B cell (primary cell): Measurements from ENCODE around the gene TIGD1. TPM values are rescaled to one million over a fixed set of nuclear protein-coding genes. Genes with fewer than 3 reads are reported as not detected.

ENCODE experiments used
- ATAC-seq: fragments of 200-7000 bp; cut with Tn5 transposase; one replicate; pipeline ENCODE4 v1.10.0; 2021; ENCODE audit warnings: low read depth, mild to moderate bottlenecking, moderate number of reproducible peaks, moderate library complexity
- CTCF ChIA-PET: fragments of 350-600 bp; sonication (Branson Sonifier 250); formaldehyde crosslinking; loops from one replicate; lab custom pipeline; 2021; ENCODE audit warnings: antibody characterized with exemption, inconsistent platforms; lab: Charles Lee
- POLR2A ChIA-PET: fragments of 350-600 bp; sonication (Branson Sonifier 250); formaldehyde crosslinking; loops from one replicate; lab custom pipeline; 2021; ENCODE audit warnings: antibody characterized with exemption; lab: Charles Lee
- DNase-seq: peaks from one replicate; pipeline ENCODE4 v3.0.0; 2013
- H2AFZ ChIP-seq: 2 replicates; pipeline ENCODE4 v1.6.1; 2012; ENCODE audit warnings: mild to moderate bottlenecking, low read depth, low read length; ENCODE audit not compliant: insufficient read depth, poor library complexity, severe bottlenecking
- H3K27ac ChIP-seq, 2 donors: 1 replicate in 1 of 2; 2 replicates in 1 of 2; pipeline ENCODE4 v1.5.1; 2012 to 2013; ENCODE audit warnings: low read length in 2 of 2, mild to moderate bottlenecking in 2 of 2, moderate library complexity in 1 of 2
- H3K27me3 ChIP-seq, 4 experiments: fragments of 200-600 bp in 1 of 4; sonication (generic) in 1 of 4; replicated peaks in 1 of 4; 1 replicate in 2 of 4; 2 replicates in 2 of 4; pipeline versions ENCODE4 v1.6.1 to v1.7.0; 2013 to 2016; ENCODE audit warnings: low read length in 3 of 4, mild to moderate bottlenecking in 2 of 4, mixed read lengths in 1 of 4, moderate library complexity in 1 of 4; ENCODE audit not compliant: insufficient read depth in 4 of 4, control insufficient read depth in 3 of 4; ENCODE audit errors: control extremely low read depth in 1 of 4
- H3K36me3 ChIP-seq, 2 experiments: replicated peaks in 1 of 2; 1 replicate in 1 of 2; 2 replicates in 1 of 2; pipeline versions ENCODE4 v1.6.1 to v1.7.1; 2013; ENCODE audit warnings: low read length in 1 of 2; ENCODE audit not compliant: insufficient read depth in 2 of 2, control insufficient read depth in 1 of 2; ENCODE audit errors: control extremely low read depth in 1 of 2, extremely low read depth in 1 of 2
- H3K4me1 ChIP-seq, 2 donors: fragments of 200-600 bp in 1 of 2; sonication (generic) in 1 of 2; 1 replicate in 1 of 2; 2 replicates in 1 of 2; pipeline versions ENCODE4 v1.5.1 to v1.6.1; 2013 to 2017; ENCODE audit warnings: low read length in 2 of 2; ENCODE audit not compliant: control insufficient read depth in 2 of 2, insufficient read depth in 2 of 2
- H3K4me2 ChIP-seq: replicated peaks from 2 replicates; pipeline ENCODE3; 2012; ENCODE audit warnings: mild to moderate bottlenecking, low read depth, low read length; ENCODE audit not compliant: poor library complexity, severe bottlenecking
- H3K4me3 ChIP-seq, 5 experiments: fragments of 200-600 bp in 1 of 5; sonication (generic) in 1 of 5; 1 replicate in 3 of 5; 2 replicates in 2 of 5; pipeline versions ENCODE4 v1.5.1 to v1.7.0; 2011 to 2016; ENCODE audit warnings: low read length in 4 of 5, mild to moderate bottlenecking in 4 of 5, low read depth in 2 of 5, control low read depth in 1 of 5, moderate library complexity in 1 of 5; ENCODE audit not compliant: insufficient read depth in 1 of 5; ENCODE audit errors: control extremely low read depth in 1 of 5, extremely low read depth in 1 of 5
- H3K79me2 ChIP-seq: fragments of 200-600 bp; sonication (generic); one replicate; pipeline ENCODE4 v1.6.0; 2016; ENCODE audit warnings: low read length; ENCODE audit not compliant: control insufficient read depth, insufficient read depth
- H3K9ac ChIP-seq: fragments of 200-600 bp; sonication (generic); 2 replicates; pipeline ENCODE4 v1.6.1; 2017; ENCODE audit warnings: mild to moderate bottlenecking, low read length, moderate library complexity
- H3K9me3 ChIP-seq, 3 donors: one replicate each; pipeline versions ENCODE4 v1.6.1 to v1.7.1; 2013; ENCODE audit warnings: low read length in 2 of 3; ENCODE audit not compliant: control insufficient read depth in 2 of 3, insufficient read depth in 1 of 3; ENCODE audit errors: control extremely low read depth in 1 of 3
- H4K20me1 ChIP-seq: 2 replicates; pipeline ENCODE4 v1.6.0; 2012; ENCODE audit warnings: mild to moderate bottlenecking, low read length; ENCODE audit not compliant: insufficient read depth, control insufficient read depth, poor library complexity, severe bottlenecking
- H3K27ac Mint-ChIP-seq: one replicate; pipeline ENCODE4 v1.8.0; 2021; ENCODE audit warnings: mixed read lengths
- H3K27me3 Mint-ChIP-seq: one replicate; pipeline ENCODE4 v1.8.0; 2021; ENCODE audit warnings: mixed read lengths
- H3K4me1 Mint-ChIP-seq: one replicate; pipeline ENCODE4 v1.8.0; 2021; ENCODE audit warnings: mixed read lengths
- H3K4me3 Mint-ChIP-seq: one replicate; pipeline ENCODE4 v1.8.0; 2021; ENCODE audit warnings: mixed read lengths
- H3K9me3 Mint-ChIP-seq: one replicate; pipeline ENCODE4 v1.8.0; 2022; ENCODE audit warnings: mixed read lengths; ENCODE audit not compliant: insufficient read depth
- CTCF ChIP-seq: fragments of 200-600 bp; IDR thresholded peaks from one replicate; pipeline ENCODE4 v1.8.0; 2022; ENCODE audit warnings: antibody characterized with exemption, mild to moderate bottlenecking
- EZH2 ChIP-seq: IDR thresholded peaks from 2 replicates; pipeline ENCODE4 v1.6.1; 2012; ENCODE audit warnings: borderline replicate concordance, low read depth, mild to moderate bottlenecking, moderate library complexity, low read length; ENCODE audit not compliant: insufficient read depth, poor library complexity, severe bottlenecking
- WGBS: methylation state at CpG from one replicate; pipeline ENCODE4 v1.1.5; 2013; ENCODE audit warnings: missing lambda C conversion rate; ENCODE audit not compliant: insufficient coverage; 5-methylcytosine and 5-hydroxymethylcytosine counted together
- intact Hi-C: fragments of 100-400 bp; cut with micrococcal nuclease; formaldehyde crosslinking; loops from one replicate; pipeline ENCODE4 v1.10.0; 2022
- polyA plus RNA-seq: library from polyadenylated mRNA; depleted of rRNA; stranded (reverse); fragments of >200 nt; gene quantifications from 2 replicates; pipeline ENCODE4 v1.2.3, GENCODE V29; 2012
- total RNA-seq, 2 donors: library from RNA; stranded (reverse); fragments of 120-200 nt in 1 of 2; gene quantifications; 1 replicate in 1 of 2; 2 replicates in 1 of 2; pipeline versions ENCODE4 v1.2.3 to v1.2.4, GENCODE V29; 2013 to 2022

The TIGD1 gene
- total and polyA plus RNA-seq, 2 donors (not counting 1 experiment from before 2014, with no cell fraction given), result 7.6 to 13.6 TPM

GRCh38 chr2:232541961-232542714, 8.2 kb downstream of the TIGD1 start:
- intact Hi-C loops, result no loop called here
- Histone ChIP-seq H4K20me1 (peaks cover 14% of the 10 kb centered on the region), H3K9me3 (peaks cover 0 to 8% (median 0%) of the 10 kb centered on the region in 3 donors), H3K79me2 (peaks cover 25% of the 10 kb centered on the region), H3K9ac (no peak overlapping the region), H3K4me1 (peaks cover 0 to 9% of the 10 kb centered on the region in 2 donors), H2AFZ (no peak overlapping the region), H3K27me3 (peaks cover 0 to 11% (median 5%) of the 10 kb centered on the region in 4 experiments), H3K4me2 (no peak overlapping the region), H3K36me3 (peaks cover 0 to 12% of the 10 kb centered on the region in 2 experiments), H3K4me3 (no peak overlapping the region), H3K27ac (no peak overlapping the region)
- POLR2A ChIA-PET, result no interaction called here
- WGBS, result 77% methylated on average over 9 of the region's 9 CpGs
- CTCF ChIA-PET, result no interaction called here
- Mint-ChIP-seq H3K27ac (no peak overlapping the region), H3K4me1 (peaks cover 16% of the 10 kb centered on the region), H3K27me3 (peaks cover 11% of the 10 kb centered on the region), H3K4me3 (no peak overlapping the region), H3K9me3 (no peaks in the 10 kb centered on the region)
- TF ChIP-seq EZH2 (no peak), CTCF (no peak)
- DNase-seq (no peak), ATAC-seq (no peak)
